ENCODE data around the gene EN2. TPM values are rescaled to one million over a fixed set of nuclear protein-coding genes. Genes with fewer than 3 reads are reported as not detected.
A peak's percentile ranks its signal among the peaks of the same experiment; 100 is the strongest.

The EN2 gene
- total RNA-seq, 6 experiments from 2014 or later, result not detected

DNA sequence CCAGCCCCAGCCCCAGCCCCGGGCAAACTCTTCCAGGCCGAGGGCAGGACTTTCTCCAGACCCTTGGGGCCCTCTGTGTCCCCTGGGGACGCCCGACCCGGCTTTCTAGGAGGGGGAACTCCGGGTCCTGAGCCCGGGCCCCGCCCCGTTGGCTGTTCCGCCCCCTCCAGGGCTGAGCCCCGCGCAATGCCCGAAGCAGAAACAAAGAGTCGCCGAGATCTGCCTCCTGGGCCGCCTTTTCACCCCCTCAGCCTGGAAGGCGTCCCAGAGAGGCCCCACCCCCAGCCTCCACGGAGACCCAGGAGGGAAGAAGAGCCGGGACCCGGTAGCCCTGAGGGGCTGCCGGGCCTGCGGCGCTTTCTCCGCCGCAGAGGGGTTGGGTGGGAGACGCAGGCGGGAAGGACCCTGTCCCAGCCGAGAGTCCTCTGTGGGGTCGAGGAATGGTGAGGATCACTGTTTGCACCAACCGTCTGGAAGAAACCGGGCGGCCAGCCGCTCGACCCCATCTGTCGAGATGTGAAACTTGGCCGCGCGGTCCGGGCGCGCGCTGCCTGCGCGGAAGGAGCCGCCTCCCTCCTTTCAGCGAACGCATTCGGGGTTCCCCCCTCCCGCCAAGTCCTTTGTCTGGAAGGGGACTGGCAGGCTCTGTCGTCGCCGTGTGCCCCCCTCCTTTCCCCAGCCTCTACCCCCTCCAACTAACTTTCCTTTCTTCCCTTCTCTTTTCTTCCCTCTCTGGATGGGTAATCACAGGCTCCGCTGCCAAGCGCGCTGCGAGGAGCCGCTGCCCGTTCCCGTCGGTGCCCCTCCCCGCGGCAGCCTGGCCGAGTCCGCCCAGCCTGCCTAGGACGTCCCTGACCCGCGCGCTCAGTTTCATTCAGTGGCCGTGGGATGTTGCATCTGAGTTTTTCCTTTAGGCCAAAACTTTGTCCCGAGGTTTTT lies 10.2 kb downstream of the EN2 start:
- H3K36me3 ChIP-seq, result no peaks in the 10 kb centered on the region
- peaks cover 28 to 83% of the 10 kb centered on the region in 2 donors for H3K27me3 ChIP-seq
- intact Hi-C loops (cut with DNase I), result no loop called here
- DNase-seq (no peak), ATAC-seq (peak; percentile 16 to 43 (median 28))
- WGBS (ENCODE audit: insufficient coverage, low coverage, low lambda C conversion rate, missing lambda C conversion rate), result 5% methylated on average over 34 of the region's 70 CpGs
- TF ChIP-seq CTCF (IDR thresholded peaks at IDR 0.05) (no peak), POLR2A (IDR thresholded peaks at IDR 0.05) (no peak)
- no peak overlapping the region for H3K4me3 ChIP-seq
- H3K27ac ChIP-seq, result no peak overlapping the region
- H3K9me3 ChIP-seq, result no peaks in the 10 kb centered on the region
- peaks cover 0 to 22% (median 0%) of the 10 kb centered on the region in 4 donors for H3K4me1 ChIP-seq

- Histone ChIP-seq H3K4me3 (no peak overlapping the region), H3K27ac (no peak overlapping the region), H3K36me3 (no peaks in the 10 kb centered on the region), H3K27me3 (peaks cover 28 to 79% of the 10 kb centered on the region in 2 donors), H3K9me3 (no peaks in the 10 kb centered on the region), H3K4me1 (peaks cover 0 to 22% (median 0%) of the 10 kb centered on the region in 4 donors)
- 11% methylated on average over 10 of the region's 10 CpGs for WGBS (ENCODE audit: insufficient coverage, low coverage, low lambda C conversion rate, missing lambda C conversion rate)
- no peak for DNase-seq
- no peak for TF ChIP-seq CTCF (IDR thresholded peaks at IDR 0.05)
- TF ChIP-seq POLR2A (IDR thresholded peaks at IDR 0.05), result no peak
- ATAC-seq, result no peak
- intact Hi-C loops (cut with DNase I), result no loop called here
Observed at GRCh38 chr7:155468785-155469148, 10.8 kb downstream of the EN2 start.

DNA sequence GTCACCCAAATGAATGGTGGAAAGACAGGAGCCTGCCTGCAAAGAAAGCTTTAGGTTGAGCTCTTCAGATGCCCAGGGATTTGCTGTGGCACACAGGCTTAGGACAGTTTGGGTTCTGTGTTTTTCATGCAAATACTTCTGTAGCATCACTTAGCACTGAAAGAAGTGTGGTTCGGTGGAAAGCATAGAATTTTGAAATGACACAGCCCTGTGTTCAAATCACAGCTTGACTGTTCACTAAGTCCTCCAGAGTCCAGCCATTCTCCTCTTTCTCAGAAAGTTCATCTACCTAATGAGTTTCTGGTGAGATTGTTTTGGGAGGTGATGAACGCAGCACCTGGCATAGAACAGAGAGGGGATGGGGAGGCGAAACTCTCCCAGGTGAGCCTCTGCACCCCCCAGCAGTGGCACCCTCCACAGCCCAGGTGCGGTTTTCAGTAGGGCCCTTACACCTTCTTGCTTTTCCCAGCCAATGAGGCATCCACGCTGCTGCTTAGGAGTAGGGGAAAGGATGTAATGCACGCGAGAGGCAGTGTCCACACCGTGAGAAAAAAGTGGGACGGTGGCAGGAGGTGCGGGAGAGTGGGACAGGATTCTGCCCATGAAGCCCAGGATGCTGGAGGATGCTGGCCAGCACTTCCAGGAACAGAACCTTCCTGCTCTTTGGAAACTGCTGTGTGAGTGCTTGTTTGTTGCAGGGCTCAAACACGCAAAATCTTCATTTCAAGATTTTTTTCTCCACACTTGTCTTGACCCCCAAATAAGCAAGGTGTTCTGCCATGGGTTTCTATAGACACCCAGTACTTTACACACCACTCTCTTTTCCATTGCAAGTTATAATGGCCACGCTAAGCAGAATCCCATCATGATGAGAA lies 11.6 kb downstream of the EN2 start:
- peaks cover 28 to 71% of the 10 kb centered on the region in 2 donors for H3K27me3 ChIP-seq
- WGBS (ENCODE audit: insufficient coverage, low coverage, low lambda C conversion rate, missing lambda C conversion rate), result 3% methylated on average over 9 of the region's 12 CpGs
- H3K9me3 ChIP-seq, result no peaks in the 10 kb centered on the region
- H3K27ac ChIP-seq, result no peak overlapping the region
- TF ChIP-seq CTCF (IDR thresholded peaks at IDR 0.05), result no peak
- no peak for TF ChIP-seq POLR2A (IDR thresholded peaks at IDR 0.05)
- H3K36me3 ChIP-seq, result no peaks in the 10 kb centered on the region
- H3K4me3 ChIP-seq, result no peak overlapping the region
- no peak for DNase-seq
- no peak for ATAC-seq
- intact Hi-C loops (cut with DNase I), result no loop called here
- peaks cover 0 to 22% (median 0%) of the 10 kb centered on the region in 4 donors for H3K4me1 ChIP-seq

DNA sequence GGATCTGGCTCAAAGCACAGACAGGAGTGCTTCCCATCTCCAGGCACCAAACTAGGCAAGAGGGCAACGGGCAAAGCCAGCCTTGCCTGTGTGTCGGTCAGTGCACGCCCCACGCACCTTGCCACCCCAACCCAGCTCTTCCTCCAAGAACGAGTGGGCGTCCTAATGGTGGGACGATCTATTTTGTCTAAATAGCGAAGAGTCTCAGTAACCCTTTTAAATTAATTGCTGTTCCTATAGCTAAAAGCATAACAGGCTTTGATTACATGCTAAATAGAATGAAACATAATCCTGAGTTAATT lies 12.2 kb downstream of the EN2 start:
- H3K36me3 ChIP-seq, result no peaks in the 10 kb centered on the region
- H3K27me3 ChIP-seq, result peaks cover 27 to 65% of the 10 kb centered on the region in 2 donors
- 14% methylated on average over 8 of the region's 8 CpGs for WGBS (ENCODE audit: insufficient coverage, low coverage, low lambda C conversion rate, missing lambda C conversion rate)
- DNase-seq, result no peak
- H3K4me3 ChIP-seq, result no peak overlapping the region
- H3K4me1 ChIP-seq, result peaks cover 0 to 22% (median 0%) of the 10 kb centered on the region in 4 donors
- H3K9me3 ChIP-seq, result no peaks in the 10 kb centered on the region
- no peak for ATAC-seq
- H3K27ac ChIP-seq, result no peak overlapping the region
- no peak for TF ChIP-seq POLR2A (IDR thresholded peaks at IDR 0.05)
- TF ChIP-seq CTCF (IDR thresholded peaks at IDR 0.05), result no peak
- intact Hi-C loops (cut with DNase I), result no loop called here

All from right lobe of liver (tissue), 6 donors.